Stimulated activated CD8-positive, alpha-beta memory T cell treated with anti-CD3 and anti-CD28 coated beads, Interleukin-12 subunit alpha, Interleukin-12 subunit beta, amount 100 ng/mL, for 24 hours (primary cell): ENCODE data around the gene VPS13C.
"Not testable (repeated sequence)": the region's sequence is repeated elsewhere in the genome, so short reads cannot be mapped to it uniquely, and the experiment has no call there.

Experiments
- DNase-seq: peaks from one replicate; pipeline ENCODE4 v3.0.0-alpha.2; 2020; ENCODE audit errors: extremely low read depth

VPS13C gene

GRCh38 chr15:62075595-62076277 is 15.5 kb upstream of the VPS13C start:
- no peak for DNase-seq

GRCh38 chr15:62071711-62072308 is 11.6 kb upstream of the VPS13C start:
- DNase-seq = no peak

- DNase-seq = no peak
These were observed 9.3 kb upstream of the VPS13C start for GRCh38 chr15:62069551-62069950.

GRCh38 chr15:62068810-62069167 is 8.5 kb upstream of the VPS13C start:
- no peak for DNase-seq

- no peak for DNase-seq
These were observed 8.0 kb upstream of the VPS13C start for GRCh38 chr15:62068071-62068809.

GRCh38 chr15:62067448-62068044 is 7.3 kb upstream of the VPS13C start:
- DNase-seq = no peak

GRCh38 chr15:62066663-62067447 is 6.6 kb upstream of the VPS13C start, which contains the start of gene C2CD4A:
C2CD4A (plus strand) TSS chr15:62066977; CDS start chr15:62067614, 637 bp downstream.
- no peak for DNase-seq

GRCh38 chr15:62063825-62064635 is 3.8 kb upstream of the VPS13C start:
- no peak for DNase-seq

GRCh38 chr15:62060896-62061280 is 641 bp upstream of the VPS13C start:
- no peak for DNase-seq

GRCh38 chr15:62059816-62060112 is 483 bp downstream of the VPS13C start:
- no peak for DNase-seq

GRCh38 chr15:62059108-62059815 is 985 bp downstream of the VPS13C start:
- DNase-seq = no peak

GRCh38 chr15:62058327-62059028 is 1.8 kb downstream of the VPS13C start:
- no peak for DNase-seq

GRCh38 chr15:62057341-62057980 is 2.8 kb downstream of the VPS13C start:
- DNase-seq = no peak

- no peak for DNase-seq
These were observed 5.3 kb downstream of the VPS13C start for GRCh38 chr15:62054979-62055378.

- no peak for DNase-seq
These were observed 6.7 kb downstream of the VPS13C start for GRCh38 chr15:62053439-62054085.

GRCh38 chr15:62052713-62053112 is 7.5 kb downstream of the VPS13C start:
- DNase-seq = no peak

- DNase-seq = no peak
These were observed 9.1 kb downstream of the VPS13C start for GRCh38 chr15:62051166-62051565.

GRCh38 chr15:62050115-62050514 is 10.1 kb downstream of the VPS13C start:
- no peak for DNase-seq

- not testable (repeated sequence) for DNase-seq
These were observed 12.0 kb downstream of the VPS13C start for GRCh38 chr15:62048254-62048653.
